OCI-LY3 (cell line): ENCODE data around the gene HOXA6.

Source experiments
- H2AFZ ChIP-seq: fragments of 200-600, 300-600 bp; shearing (Covaris generic); 2 replicates; pipeline ENCODE4 v1.6.0; 2014; ENCODE audit warnings: antibody characterized with exemption, low read depth, low read length
- H3K27ac ChIP-seq: fragments of 200-600, 300-600 bp; sonication (generic); 2 replicates; pipeline ENCODE4 v1.5.1; 2014; ENCODE audit warnings: mild to moderate bottlenecking, low read length, moderate library complexity, mixed read lengths
- H3K27me3 ChIP-seq: fragments of 200-600, 300-600 bp; sonication (generic); 2 replicates; pipeline ENCODE4 v1.6.1; 2014; ENCODE audit warnings: low read depth, low read length, mixed read lengths
- H3K36me3 ChIP-seq: fragments of 200-600, 300-600 bp; sonication (generic); replicated peaks from 2 replicates; pipeline ENCODE3; 2014; ENCODE audit warnings: low read depth, low read length, mixed read lengths
- H3K4me1 ChIP-seq: fragments of 300-600, 200-600 bp; sonication (generic); 2 replicates; pipeline ENCODE4 v1.6.1; 2014; ENCODE audit warnings: low read length, mixed read lengths
- H3K4me2 ChIP-seq: fragments of 200-600, 300-600 bp; sonication (generic); 2 replicates; pipeline ENCODE4 v1.6.1; 2014; ENCODE audit warnings: low read length, mixed read lengths
- H3K4me3 ChIP-seq: fragments of 300-600, 200-600 bp; sonication (generic); 2 replicates; pipeline ENCODE4 v1.5.1; 2014; ENCODE audit warnings: antibody characterized with exemption, mild to moderate bottlenecking, low read length, moderate library complexity
- H3K79me2 ChIP-seq: fragments of 300-600, 200-600 bp; shearing (Covaris generic); 2 replicates; pipeline ENCODE4 v1.6.1; 2014; ENCODE audit warnings: mild to moderate bottlenecking, low read length, mixed read lengths
- H3K9ac ChIP-seq: fragments of 300-600, 200-600 bp; shearing (Covaris generic); 2 replicates; pipeline ENCODE4 v1.6.0; 2014; ENCODE audit warnings: mild to moderate bottlenecking, low read length, moderate library complexity
- H3K9me3 ChIP-seq: fragments of 200-600, 300-600 bp; shearing (Covaris generic); 2 replicates; pipeline ENCODE4 v1.6.1; 2014; ENCODE audit warnings: low read length, mixed read lengths; ENCODE audit not compliant: insufficient read depth
- H4K20me1 ChIP-seq: fragments of 200-600, 300-600 bp; sonication (generic); 2 replicates; pipeline ENCODE4 v1.6.1; 2016; ENCODE audit warnings: low read length, mixed read lengths; ENCODE audit not compliant: insufficient read depth
- CTCF ChIP-seq: fragments of 200-600, 300-600 bp; sonication (generic); IDR thresholded peaks from 2 replicates; pipeline ENCODE4 v1.5.1; 2014; ENCODE audit warnings: antibody characterized with exemption, low read length, low read depth
- EZH2phosphoT487 ChIP-seq: fragments of 200-600 bp; shearing (Covaris generic); IDR thresholded peaks from 2 replicates; pipeline ENCODE4 v1.6.1; 2018; ENCODE audit warnings: antibody characterized with exemption, mixed run types, low read depth

Gene HOXA6

GRCh38 chr7:27141923-27142579, 5.5 kb downstream of the HOXA6 start:
- H3K36me3 ChIP-seq, result no peaks in the 10 kb centered on the region
- H3K9ac ChIP-seq, result peak overlapping the region; percentile 57
- H2AFZ ChIP-seq, result no peak overlapping the region

DNA sequence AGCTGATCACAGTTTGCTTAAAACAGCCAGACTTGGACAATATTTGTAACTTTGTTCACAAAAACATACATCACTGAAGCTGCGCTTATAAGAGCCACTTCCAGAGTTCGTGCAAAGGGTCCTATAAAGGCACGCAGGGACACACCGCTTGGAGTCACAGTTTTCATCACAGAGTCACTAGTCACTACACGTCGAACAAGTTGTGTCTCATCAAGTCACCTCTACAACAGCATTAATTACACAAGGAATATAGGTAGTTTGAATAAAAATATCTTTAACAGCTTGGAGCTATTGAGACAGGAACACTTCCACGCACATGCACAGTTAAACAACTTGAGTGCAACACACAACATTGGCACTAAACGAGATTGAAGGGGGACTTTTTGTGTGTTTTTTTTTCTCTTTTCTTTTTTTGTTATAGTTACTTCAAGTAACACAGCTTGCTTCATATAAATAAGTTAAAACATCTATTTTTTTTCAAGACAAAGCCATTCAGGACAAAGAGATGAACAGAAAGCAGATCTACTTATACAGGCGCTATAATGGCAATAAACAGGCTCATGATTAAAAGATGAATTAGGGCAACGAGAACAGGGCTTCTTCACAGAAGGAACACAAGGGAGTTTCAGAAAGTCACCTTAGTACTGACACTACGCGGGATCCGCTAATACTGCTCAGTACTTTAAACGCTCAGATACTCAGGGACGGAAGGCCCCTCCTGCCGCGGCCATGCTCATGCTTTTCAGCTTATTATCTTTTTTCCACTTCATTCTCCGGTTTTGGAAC, 6.2 kb downstream of the HOXA6 start:
- TF ChIP-seq EZH2phosphoT487 (no peak), CTCF (no peak)
- Histone ChIP-seq H3K36me3 (no peaks in the 10 kb centered on the region), H3K9ac (no peak overlapping the region), H3K4me1 (peaks cover 6% of the 10 kb centered on the region; the same call in 1 of the 2 replicates), H4K20me1 (no peaks in the 10 kb centered on the region), H3K4me2 (no peak overlapping the region), H3K4me3 (no peak overlapping the region), H3K27me3 (peaks cover 6% of the 10 kb centered on the region), H3K9me3 (no peaks in the 10 kb centered on the region), H3K79me2 (no peaks in the 10 kb centered on the region), H2AFZ (no peak overlapping the region), H3K27ac (no peak overlapping the region)

More at GRCh38 chr7:27141923-27142579, 5.5 kb downstream of the HOXA6 start:
- no peak for TF ChIP-seq EZH2phosphoT487
- no peak for TF ChIP-seq CTCF
- Histone ChIP-seq H3K79me2 (no peaks in the 10 kb centered on the region), H3K27ac (no peak overlapping the region), H3K27me3 (peaks cover 6% of the 10 kb centered on the region), H3K4me3 (peak overlapping the region; percentile 88), H3K4me1 (0 out of 2 replicates have a peak, but pooled peaks cover 3% of the 10 kb centered on the region), H3K9me3 (no peaks in the 10 kb centered on the region), H3K4me2 (peak overlapping the region; percentile 96), H4K20me1 (no peaks in the 10 kb centered on the region)

- peaks cover 16% of the 10 kb centered on the region for H3K4me1 ChIP-seq
- H3K27ac ChIP-seq, result no peak overlapping the region
- H2AFZ ChIP-seq, result no peak overlapping the region
- no peak overlapping the region for H3K9ac ChIP-seq
- H3K79me2 ChIP-seq, result no peaks in the 10 kb centered on the region
- TF ChIP-seq CTCF (no peak), EZH2phosphoT487 (no peak)
- H3K27me3 ChIP-seq, result peaks cover 6% of the 10 kb centered on the region
- no peaks in the 10 kb centered on the region for H4K20me1 ChIP-seq
- no peak overlapping the region for H3K4me3 ChIP-seq
- no peaks in the 10 kb centered on the region for H3K36me3 ChIP-seq
- H3K9me3 ChIP-seq, result no peaks in the 10 kb centered on the region
- no peak overlapping the region for H3K4me2 ChIP-seq
Measured at GRCh38 chr7:27140126-27140857, 7.3 kb downstream of the HOXA6 start.
